ENCODE measurements around the gene TPSG1.

- TF ChIP-seq POLR2A (IDR thresholded peaks at IDR 0.05; ENCODE audit: extremely low read depth, insufficient read length) (no peak), MYC (IDR thresholded peaks at IDR 0.05; ENCODE audit: low read depth, low read length) (no peak), CTCF (IDR thresholded peaks at IDR 0.05; ENCODE audit: low read depth, low read length) (no peak)
Observed at GRCh38 chr16:1274767-1275166, 49.7 kb upstream of the TPSG1 start.

Data from NB4 (cell line).